HG03159 (cell line): ENCODE data around the gene ADAM10.

Source experiments
- ATAC-seq: cut with Tn5 transposase; IDR thresholded peaks from one replicate; pipeline ENCODE4 v1.9.1; 2021; ENCODE audit warnings: mild to moderate bottlenecking, moderate library complexity; ENCODE audit not compliant: unreplicated experiment

The ADAM10 gene

DNA sequence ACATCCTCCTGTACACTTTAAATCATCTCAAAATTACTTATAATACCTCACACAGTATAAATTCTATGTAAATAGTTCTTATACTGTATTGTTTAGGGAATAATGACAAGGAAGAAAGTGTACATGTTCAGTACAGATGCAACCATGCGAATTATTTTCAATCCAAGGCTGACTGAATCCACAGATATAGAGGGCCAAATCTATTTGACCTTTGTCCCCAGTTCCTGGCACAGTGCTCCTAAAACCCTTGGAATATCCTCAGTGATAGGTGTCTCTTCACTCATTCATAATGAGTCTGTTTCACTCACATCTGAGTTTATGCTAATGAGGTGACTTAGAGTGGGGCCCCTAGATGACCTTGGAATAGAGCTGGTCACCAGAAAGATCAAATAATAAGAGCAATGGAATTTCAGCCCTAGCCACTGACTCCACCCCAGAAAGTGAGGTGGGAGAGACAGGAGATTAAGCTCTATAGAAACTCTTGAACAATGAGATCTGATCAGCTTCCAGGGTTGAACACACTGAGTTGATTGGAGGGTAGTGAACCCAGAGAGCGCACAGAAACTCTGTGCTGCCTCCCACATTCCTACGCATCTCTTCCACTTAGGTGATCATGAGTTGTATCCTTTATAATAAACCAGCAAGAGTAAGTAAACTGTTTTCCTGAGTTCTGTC lies 65.3 kb downstream of the ADAM10 start:
- no peak for ATAC-seq

DNA sequence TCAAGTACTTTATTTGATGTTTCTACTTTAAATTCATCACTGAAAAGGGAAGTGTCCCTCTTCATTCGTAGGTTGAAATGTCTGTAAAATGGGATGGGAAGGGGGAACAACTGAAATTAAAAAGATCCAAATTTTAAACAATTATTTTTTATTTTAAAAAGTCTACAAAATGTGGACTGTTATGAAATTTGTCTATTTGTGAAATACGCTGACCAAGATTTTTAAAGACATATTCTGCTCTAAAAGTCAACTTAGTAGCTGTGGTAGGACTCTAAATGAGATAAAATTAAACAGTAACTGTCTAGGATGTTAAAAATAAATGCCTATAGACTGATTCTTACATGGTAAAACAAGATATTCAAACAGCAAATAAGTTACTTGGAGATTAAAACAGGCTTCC lies 67.3 kb downstream of the ADAM10 start:
- ATAC-seq: no peak

DNA sequence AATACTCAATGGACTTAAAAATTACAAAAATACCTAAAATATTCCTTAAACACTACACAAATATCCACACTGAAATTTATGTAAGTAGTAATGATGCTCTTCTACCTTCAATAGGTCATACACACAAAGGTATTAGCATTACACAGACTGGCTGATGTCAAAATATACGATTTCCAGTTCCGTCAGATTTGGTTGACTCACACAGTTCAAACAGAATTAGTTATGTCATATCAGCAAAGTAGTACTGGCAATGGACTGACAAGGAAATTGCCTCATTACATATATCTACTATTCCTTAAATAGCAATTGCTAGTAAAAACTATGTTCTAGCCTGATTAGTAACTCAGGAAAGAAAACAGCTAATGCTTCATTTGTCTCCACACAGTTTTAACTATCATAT lies 70.8 kb downstream of the ADAM10 start:
- no peak for ATAC-seq

DNA sequence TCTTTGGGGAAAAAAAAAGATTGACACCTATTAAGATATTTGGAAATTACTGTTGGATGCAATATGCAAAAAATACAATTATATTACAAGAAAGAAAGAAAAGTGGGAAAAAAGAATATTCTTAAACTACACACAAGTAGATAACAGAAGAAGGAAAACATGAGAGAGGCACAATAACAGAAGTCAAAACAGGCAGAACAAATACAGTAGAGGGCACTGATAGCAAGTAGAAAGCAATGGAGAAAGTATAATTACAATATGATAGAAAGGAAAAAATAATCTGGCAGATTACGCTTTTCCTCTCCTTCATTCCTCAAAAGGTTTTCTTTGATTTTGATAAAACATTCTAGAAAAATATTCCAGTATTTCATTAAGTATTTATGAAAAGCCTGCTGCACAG lies 72.1 kb downstream of the ADAM10 start:
- ATAC-seq: no peak

DNA sequence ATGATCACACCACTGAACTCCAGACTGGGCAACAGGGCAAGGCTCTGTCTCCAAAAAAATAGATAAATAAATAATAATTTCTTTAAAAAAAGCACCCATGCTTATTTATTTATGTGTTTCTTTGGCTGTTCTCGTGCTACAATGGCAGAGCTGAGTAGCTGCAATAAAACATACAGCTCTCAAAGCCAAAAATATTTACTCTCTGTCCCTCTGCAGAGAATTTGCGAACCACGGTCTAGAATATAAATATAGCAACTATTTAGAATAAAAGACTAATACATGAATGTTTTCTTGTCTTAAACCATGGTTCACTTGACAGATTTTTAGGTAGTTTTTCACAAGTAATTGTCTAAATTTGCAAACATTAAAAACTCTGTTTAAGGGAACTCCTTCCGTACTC lies 72.7 kb downstream of the ADAM10 start:
- no peak for ATAC-seq

DNA sequence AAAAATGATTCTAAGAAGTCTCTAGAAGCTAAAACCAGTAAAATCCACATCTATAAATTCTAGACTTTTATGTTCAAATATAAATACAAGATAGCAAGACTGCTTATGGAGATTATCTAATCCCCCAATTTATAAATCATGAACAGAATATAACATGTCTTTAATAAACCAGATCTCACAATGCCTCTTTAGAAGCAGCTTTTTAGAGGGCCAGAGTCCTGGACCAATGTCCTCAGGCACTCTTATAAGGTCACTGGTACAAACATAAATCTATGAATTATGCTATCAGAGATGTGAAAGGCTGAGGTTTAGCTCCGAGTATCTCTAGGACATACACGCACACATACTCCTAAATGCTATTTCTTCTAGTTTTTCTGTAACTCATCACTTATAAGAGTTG lies 78.3 kb downstream of the ADAM10 start:
- ATAC-seq: no peak

DNA sequence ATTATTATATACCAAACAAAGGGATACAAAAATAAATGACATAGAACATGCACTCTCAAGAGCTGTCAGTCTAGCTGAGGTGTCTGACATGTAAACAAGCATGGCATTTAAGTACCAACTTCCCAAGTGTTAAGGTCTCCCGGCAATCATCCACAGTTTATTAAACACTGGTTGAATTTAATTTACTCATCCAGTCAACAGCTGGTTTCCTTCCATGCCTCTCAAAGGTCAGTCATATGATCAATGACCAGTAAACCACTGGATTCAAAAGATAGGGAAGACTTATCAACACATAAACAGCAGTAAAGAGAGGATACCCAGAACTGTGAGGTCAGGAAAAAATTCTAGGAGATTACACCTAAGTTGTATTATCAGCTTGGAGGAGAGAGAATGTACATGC lies 80.4 kb downstream of the ADAM10 start:
- ATAC-seq: no peak

DNA sequence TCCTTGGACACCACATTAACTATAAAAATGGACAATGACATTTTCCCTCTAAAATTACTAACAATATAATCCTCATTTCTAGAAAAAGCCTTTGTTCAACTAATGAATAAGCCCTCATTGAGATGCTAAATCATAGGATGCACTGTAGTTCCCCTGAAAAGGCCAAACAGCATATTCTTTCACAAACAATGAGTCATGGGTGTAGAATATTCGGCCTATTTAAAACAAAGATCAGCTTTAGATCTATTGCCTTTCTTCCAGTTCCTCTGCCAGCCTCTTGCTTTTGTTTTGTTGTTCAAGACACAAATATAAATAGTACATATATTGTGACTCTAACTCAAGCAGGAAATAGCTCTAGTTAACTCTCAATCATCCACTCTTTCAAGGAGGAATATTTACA lies 82.5 kb downstream of the ADAM10 start:
- ATAC-seq: no peak

DNA sequence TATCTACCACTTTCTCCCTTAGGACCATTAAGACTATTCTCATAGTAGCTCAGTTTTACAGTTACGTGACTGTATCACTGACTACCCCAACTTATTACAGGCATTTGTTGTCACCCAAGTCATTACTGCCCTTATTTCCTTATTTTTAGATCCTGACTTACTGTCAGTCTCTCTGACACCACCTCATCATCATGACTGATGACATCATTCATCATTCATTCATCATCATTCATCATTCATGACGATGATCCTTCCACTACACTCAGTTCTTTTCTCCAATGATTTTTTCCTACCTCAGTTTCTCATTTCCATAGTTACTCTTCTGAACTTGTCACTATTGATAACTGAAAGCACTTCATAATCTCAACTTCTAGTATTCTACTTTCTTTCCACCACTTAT lies 83.8 kb downstream of the ADAM10 start:
- no peak for ATAC-seq

DNA sequence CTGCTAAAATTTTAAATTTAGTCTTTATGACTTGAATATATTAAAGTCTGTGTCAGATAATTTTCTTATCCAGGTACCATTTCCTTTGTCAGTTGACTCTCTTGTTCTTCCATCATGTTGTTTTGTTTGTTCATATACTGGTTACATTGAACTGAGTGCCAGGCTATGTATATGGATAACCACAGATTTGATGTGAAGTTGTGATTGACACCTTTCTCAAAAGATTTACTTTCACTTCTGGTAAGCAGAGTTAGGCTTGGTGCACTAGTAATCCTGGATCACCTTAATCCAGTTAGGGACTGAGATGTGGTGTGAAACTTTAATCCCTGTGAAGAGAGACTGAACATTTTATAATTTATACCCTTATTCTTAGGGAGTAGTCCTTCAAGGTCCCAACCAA lies 99.4 kb downstream of the ADAM10 start:
- ATAC-seq: no peak

DNA sequence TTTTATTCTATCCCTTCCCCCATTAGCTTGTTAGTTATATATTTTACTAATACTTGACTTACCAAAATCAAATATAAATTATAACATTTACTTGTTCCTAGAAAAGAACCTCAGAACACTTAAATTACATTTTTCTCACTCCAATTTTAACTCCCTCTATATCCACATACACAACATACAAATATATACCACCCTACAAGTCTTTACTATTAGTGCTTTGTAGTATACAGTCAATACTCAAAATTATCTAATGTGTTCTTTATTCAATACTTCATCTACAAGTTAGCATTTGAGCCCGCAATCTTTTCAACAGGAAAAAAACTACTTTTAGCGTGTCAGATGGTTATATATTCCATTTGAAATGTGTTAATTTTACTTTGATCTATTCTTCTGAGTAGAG lies 100.3 kb downstream of the ADAM10 start:
- ATAC-seq: no peak

DNA sequence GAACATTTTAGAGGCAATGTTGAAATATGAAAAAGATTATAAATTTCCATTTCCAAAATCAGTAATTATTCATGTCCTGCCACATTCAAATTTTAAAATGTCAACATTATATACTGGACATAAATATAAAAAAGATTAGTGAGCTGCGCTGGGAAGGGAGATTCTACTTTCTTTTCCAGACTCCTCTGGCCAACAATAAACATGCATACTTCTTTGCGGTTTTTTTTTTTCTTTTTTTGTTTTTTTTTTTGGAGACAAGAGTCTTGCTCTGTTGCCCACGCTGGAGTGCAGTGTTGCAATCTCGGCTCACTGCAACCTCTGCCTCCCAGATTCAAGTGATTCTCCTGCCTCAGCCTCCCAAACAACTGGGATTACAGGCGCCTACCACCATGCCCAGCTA lies 105.5 kb downstream of the ADAM10 start:
- no peak for ATAC-seq

DNA sequence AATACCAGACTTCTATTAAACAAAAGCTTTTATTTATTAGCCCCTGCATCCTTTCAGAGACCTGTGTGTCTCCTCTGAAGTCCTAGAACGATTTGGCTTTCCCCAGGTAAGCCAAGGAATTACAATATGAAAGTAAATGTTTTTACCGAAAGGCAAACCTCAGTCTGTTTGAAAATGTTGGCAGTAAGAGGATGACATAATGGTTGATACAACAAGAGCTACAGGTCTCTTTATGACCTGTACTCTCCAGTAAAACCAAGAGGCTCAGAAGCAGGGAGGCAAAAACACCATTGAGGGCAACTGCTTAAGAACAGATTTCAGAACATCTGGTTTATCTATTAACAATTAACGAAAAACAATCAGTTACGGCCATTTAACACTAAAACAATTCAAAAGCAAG lies 107.8 kb downstream of the ADAM10 start:
- no peak for ATAC-seq

DNA sequence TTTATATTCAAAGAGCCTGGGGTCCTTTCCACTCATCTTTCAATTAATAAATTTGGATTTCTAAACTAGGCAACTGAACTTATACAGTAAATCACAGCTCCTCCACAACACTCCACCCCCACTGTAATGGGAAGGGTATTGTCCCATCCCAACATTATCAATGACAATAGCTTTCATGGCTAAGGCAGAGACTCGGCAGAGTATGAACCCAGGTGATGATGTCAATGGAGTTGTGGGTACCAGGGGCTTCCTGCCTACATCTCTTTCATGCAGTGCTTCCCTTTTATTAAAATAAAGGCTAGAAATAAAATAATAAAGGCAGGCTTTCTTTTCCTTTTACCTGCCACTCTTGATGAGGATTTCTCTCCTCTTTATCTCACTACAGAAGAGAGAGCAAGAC lies 109.5 kb downstream of the ADAM10 start:
- no peak for ATAC-seq

DNA sequence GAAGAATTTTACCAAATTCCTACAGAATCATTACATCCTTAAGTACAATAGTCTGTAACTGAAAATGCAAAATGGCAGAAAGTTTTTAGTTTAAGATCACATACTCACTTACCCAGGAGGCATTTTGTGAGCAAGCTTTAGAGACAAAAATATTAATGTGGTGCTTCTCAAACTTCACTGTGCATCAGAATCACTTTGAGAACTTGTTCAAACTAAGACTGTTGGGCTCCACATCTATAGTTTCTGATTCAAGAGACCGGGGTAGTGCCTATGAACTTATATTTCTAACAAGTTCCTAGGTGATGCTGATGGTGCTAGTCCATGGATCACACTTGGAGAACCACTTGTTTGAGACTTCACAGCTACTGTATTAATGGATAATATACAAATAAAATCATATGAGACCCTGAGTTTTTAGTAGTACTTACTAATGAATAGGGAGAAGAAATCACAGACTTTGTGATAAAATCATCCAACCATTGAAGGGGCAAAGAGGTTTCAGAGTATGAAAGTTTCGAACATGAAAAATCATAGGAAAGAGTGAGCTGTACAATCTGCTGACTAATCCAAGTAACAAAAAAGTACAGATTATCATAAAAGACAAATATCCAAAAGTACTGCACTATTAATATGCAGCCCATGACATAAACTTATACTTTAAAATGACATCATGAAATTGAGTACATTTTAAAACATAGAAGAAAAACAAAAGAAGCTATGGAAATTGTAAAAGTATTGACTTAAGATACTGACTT lies 110.3 kb downstream of the ADAM10 start:
- no peak for ATAC-seq

DNA sequence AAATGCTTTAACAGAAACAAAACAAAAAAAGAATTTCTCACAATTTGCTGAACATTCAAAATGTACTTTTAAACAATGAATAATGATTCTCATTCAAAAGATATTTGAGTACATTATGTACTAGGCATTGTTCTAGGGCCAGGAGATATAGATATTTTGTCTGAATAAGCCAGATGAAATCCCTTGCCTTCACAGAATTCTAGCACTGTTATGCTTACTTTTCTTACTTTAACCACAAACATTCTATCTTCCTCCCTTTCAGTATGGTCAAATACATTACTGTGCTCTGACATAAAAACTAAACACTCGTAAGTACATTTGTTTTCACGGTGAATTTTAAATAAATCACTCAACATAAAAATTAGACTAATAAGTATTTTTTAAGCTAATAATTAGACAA lies 116.7 kb downstream of the ADAM10 start:
- ATAC-seq: no peak

DNA sequence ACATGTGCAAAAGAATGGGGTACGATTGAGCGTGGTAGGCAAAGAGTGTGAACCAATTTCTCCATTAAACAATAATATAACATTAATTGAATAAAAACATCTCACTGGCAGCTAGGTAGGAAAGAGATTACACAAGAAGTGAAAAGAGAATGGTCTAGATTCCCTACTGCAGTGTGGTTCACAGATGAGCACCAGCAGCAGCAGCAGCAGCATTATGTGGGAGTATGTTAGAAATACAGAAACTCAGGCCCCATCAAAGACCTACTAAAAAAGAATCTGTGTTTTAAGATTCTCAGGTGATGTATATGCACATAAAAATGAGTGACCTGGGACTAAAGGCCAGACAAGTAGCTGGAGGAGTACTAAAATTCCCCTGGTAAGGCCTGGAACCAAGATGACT lies 118.2 kb downstream of the ADAM10 start:
- no peak for ATAC-seq

DNA sequence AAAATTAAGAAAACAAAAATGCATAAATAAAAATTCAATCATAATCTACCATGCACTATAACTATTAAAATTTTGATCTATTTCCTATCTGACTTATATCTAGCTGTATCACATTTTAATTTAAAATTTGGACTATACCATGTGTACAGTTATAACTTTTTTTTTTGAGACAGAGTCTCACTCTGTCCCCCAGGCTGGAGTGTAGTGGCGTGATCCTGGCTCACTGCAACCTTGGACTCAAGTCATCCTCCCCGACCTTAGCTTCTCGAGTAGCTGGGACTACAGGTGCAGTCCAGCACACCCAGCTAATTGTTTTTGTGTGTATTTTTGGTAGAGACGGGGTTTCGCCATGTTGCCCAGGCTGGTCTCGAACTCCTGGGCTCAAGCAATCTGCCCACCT lies 119.9 kb downstream of the ADAM10 start:
- ATAC-seq: no peak

DNA sequence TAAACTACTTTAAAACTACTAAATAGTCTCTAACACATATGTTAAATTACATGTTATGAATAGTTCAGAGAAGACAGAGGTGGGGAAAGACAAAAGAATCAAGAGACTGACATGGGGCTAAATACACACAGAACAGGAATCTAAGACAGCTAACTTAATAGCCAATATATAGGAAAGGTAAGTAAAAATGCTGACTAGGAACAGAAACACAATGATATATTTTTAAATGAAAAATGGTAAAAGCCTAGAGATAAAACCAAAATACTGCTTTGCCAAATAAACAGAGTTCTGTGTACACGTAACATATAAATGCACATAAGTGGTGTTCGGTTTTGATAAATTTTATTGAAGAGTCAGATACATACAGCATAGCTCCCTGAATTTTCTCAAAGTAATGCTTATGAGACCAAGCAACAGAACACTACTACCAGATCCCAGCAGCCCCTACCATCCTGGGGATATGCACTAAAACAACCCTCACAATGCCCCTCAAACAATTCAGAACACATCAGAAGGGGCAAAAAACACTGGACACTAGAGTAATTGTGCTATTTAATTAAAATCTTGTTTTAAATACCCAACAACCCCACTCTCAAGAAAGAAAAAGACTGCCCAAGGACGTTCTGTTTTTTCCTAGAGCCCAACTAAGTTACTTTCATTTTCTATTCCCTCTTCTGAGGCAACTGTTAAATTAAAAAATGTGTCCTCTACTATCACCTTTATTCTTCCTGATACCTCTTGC lies 121.1 kb downstream of the ADAM10 start:
- no peak for ATAC-seq

DNA sequence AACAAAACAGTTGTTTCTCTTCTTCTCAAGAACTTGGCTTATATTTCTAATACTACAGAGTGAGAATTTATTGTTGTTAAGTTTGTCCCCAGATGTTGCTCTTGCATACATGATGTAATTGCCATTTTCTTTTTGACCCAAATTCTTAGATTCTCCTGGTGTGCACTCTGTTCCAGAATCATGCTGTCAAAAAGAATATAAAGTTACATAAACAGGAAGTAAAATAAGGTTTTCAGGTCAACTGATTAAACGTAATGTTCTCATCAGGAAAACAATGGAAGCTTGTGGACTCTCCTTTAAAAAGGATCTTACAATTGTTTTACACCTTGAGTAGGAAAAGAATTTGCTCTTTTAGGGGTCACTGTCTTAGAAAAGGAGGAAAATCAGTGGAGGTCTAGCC lies 121.8 kb downstream of the ADAM10 start:
- ATAC-seq: no peak

DNA sequence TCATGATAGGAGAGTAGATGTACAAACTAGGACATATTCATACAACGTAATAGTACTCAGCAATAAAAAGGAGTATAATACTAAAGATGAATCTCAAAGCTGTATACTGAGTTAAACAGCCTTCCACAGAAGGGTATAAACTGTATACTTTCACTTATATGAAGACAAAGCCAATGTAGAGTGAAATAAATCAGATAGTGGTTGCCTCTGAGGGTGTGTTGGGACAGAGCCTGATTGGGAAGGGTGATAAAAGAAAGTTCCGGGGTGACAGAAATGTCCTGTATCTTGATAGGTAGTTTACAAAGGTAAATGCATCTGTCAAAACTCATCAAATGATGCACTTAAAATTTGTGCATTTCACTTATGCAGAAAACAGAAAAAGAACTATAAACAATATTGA lies 122.5 kb downstream of the ADAM10 start:
- no peak for ATAC-seq

DNA sequence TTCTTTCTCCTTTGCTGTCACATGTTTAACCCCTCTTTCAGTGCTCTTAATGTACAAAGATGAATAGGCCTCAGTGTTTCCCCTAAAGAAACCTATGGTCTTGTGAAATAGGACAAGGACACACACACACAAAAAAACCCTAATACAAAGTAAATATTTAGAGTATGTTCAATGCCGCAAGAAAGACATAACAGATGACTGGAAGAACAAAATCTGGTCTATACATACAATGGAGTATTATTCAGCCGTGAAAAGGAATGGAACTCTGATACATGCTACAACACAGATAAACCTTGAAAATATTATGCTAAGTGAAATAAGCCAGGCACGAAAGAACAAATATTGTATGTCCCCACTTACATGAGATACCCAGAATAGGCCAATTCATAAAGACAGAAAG lies 123.1 kb downstream of the ADAM10 start:
- ATAC-seq: no peak
